ENCODE data around the gene MRPL51. TPM values are rescaled to one million over a fixed set of nuclear protein-coding genes. Genes with fewer than 3 reads are reported as not detected.

MRPL51 gene
- total and polyA plus RNA-seq, 9 of the 15 experiments (the other 6 are each of a cell fraction or from before 2014, with no cell fraction given) = 127 to 727 (median 208) TPM

DNA sequence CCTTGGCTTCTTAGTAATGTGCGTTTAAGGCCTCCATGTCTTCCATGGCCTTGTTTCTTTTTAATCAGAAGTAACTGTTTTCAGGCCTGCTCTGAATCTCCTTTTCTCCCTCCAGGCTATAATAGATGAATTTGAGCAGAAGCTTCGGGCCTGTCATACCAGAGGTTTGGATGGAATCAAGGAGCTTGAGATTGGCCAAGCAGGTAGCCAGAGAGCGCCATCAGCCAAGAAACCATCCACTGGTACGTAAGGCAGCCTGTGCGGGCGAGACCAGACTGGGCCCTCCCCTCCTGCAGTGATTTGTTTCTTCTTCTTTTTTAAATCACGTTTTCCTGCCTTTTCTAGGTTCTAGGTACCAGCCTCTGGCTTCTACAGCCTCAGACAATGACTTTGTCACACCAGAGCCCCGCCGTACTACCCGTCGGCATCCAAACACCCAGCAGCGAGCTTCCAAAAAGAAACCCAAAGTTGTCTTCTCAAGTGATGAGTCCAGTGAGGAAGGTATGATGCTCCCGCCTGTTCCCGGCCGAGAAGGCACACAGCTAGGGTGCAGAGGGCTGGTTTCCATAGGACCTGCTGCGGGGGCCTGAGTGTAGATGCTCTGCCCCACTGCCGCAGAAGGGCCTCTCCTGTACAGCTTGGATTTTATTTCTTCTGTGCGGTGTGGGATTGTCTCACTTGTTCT, 37.7 kb upstream of the MRPL51 start:
- FAIRE-seq (no peak), DNase-seq (ENCODE audit: extremely low read depth in 1 of 4, low spot score in 3 of 4) (no peak), ATAC-seq (no peak)
- H3K36me3 ChIP-seq (ENCODE audit: control insufficient read depth, insufficient read depth, low read length) = peaks cover 75% of the 10 kb centered on the region
- H3K9me1 ChIP-seq (ENCODE audit: control insufficient read depth, insufficient read depth, low read length) = no peaks in the 10 kb centered on the region
- POLR2A ChIA-PET = interaction anchor here (0.6 to 1.3 kb wide), 2 partner anchors 11 to 124 kb away, joined by 3 read pairs; no protein-coding TSS in a partner anchor
- no peak overlapping the region for H3K9ac ChIP-seq (ENCODE audit: insufficient read depth in 1 of 2, low read depth in 2 of 2, low read length in 2 of 2)
- peaks cover 39% of the 10 kb centered on the region for H3K79me2 ChIP-seq (ENCODE audit: control insufficient read depth, insufficient read depth, low read length)
- H4K20me1 ChIP-seq (replicated peaks; ENCODE audit: control insufficient read depth, insufficient read depth, low read length) = peaks cover 7% of the 10 kb centered on the region; the same call in 1 of the 2 replicates
- no TSS peak for BruUV-seq (replicated peaks)
- H3K4me2 ChIP-seq (ENCODE audit: insufficient read depth, low read length) = no peak overlapping the region
- no peak for TF ChIP-seq HDAC8 (tag; IDR thresholded peaks at IDR 0.05)
- TF ChIP-seq FOSL1 (tag; conservative IDR thresholded peaks at IDR 0.05) = no peak
- TF ChIP-seq, protein P1, sequence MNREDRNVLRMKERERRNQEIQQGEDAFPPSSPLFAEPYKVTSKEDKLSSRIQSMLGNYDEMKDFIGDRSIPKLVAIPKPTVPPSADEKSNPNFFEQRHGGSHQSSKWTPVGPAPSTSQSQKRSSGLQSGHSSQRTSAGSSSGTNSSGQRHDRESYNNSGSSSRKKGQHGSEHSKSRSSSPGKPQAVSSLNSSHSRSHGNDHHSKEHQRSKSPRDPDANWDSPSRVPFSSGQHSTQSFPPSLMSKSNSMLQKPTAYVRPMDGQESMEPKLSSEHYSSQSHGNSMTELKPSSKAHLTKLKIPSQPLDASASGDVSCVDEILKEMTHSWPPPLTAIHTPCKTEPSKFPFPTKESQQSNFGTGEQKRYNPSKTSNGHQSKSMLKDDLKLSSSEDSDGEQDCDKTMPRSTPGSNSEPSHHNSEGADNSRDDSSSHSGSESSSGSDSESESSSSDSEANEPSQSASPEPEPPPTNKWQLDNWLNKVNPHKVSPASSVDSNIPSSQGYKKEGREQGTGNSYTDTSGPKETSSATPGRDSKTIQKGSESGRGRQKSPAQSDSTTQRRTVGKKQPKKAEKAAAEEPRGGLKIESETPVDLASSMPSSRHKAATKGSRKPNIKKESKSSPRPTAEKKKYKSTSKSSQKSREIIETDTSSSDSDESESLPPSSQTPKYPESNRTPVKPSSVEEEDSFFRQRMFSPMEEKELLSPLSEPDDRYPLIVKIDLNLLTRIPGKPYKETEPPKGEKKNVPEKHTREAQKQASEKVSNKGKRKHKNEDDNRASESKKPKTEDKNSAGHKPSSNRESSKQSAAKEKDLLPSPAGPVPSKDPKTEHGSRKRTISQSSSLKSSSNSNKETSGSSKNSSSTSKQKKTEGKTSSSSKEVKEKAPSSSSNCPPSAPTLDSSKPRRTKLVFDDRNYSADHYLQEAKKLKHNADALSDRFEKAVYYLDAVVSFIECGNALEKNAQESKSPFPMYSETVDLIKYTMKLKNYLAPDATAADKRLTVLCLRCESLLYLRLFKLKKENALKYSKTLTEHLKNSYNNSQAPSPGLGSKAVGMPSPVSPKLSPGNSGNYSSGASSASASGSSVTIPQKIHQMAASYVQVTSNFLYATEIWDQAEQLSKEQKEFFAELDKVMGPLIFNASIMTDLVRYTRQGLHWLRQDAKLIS (CRISPR knock-in tag; IDR thresholded peaks at IDR 0.05) = no peak
- H2AFZ ChIP-seq (ENCODE audit: low read depth, low read length) = no peak overlapping the region
- CTCF ChIA-PET (ENCODE audit: low intra/inter-chr PET ratio) = no interaction called here
- H3K27ac ChIP-seq (ENCODE audit: extremely low read depth, low read depth, low read length) = no peak overlapping the region
- H3K4me3 ChIP-seq = no peak overlapping the region
- intact Hi-C loops (cut with micrococcal nuclease) (loop anchor here (10.0 kb wide), 1 partner anchor 206 kb away; no protein-coding TSS in a partner anchor), in situ Hi-C loops (cut with MboI) (no loop called here)
- no peaks in the 10 kb centered on the region for H3K9me3 ChIP-seq (replicated peaks; ENCODE audit: control insufficient read depth, insufficient read depth, low read depth, low read length)
- 83% methylated on average over 14 of the region's 18 CpGs for WGBS (ENCODE audit: insufficient coverage, low coverage, missing lambda C conversion rate)
- no peaks in the 10 kb centered on the region for H3K27me3 ChIP-seq (ENCODE audit: control insufficient read depth in 2 of 2, insufficient read depth in 2 of 2, low read length in 2 of 2)
- H3K4me1 ChIP-seq (replicated peaks in 1 of 2; ENCODE audit: control insufficient read depth in 2 of 2, insufficient read depth in 2 of 2, low read length in 2 of 2) = peaks cover 7 to 35% of the 10 kb centered on the region in 2 experiments; a peak in 4 of 5 replicates
